Measurements from ENCODE around the gene ZNF77. TPM values are rescaled to one million over a fixed set of nuclear protein-coding genes. Genes with fewer than 3 reads are reported as not detected.

The ZNF77 gene
- total RNA-seq, 1 experiment from 2014 or later, result 5.9 TPM

DNA sequence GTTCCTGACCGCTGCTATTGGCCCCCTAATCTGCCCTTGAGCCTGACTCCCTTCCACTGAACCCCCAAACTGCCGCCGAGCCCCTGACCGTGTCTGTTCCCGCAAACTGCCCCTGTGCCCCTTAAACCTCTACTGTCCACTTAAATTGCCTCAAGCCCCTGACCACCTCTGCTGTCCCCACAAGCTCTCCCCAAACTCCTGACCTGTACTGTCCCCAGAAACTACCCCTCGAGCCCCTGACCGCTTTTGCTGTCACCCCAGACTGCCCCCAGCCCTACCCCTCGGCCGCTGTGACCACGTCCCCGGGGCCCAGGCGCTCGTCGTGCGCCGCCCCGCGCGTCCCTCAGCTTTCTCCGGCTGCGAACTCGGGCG, 382 bp downstream of the ZNF77 start:
- RAD21 ChIA-PET (ENCODE audit: low non-redundant PET in 1 of 2, low total read pairs in 2 of 2, uncharacterized antibody in 2 of 2, unreplicated experiment in 2 of 2), result no interaction called here
- intact Hi-C loops (cut with micrococcal nuclease), result loop anchor here (5.0 kb wide), 1 partner anchor 42 kb away; the partner anchor contains the start of gene ZNF57
- H3K27ac ChIP-seq (ENCODE audit: low read depth, low read length), result peak overlapping the region; percentile 59; the same call in 1 of the 2 replicates

DNA sequence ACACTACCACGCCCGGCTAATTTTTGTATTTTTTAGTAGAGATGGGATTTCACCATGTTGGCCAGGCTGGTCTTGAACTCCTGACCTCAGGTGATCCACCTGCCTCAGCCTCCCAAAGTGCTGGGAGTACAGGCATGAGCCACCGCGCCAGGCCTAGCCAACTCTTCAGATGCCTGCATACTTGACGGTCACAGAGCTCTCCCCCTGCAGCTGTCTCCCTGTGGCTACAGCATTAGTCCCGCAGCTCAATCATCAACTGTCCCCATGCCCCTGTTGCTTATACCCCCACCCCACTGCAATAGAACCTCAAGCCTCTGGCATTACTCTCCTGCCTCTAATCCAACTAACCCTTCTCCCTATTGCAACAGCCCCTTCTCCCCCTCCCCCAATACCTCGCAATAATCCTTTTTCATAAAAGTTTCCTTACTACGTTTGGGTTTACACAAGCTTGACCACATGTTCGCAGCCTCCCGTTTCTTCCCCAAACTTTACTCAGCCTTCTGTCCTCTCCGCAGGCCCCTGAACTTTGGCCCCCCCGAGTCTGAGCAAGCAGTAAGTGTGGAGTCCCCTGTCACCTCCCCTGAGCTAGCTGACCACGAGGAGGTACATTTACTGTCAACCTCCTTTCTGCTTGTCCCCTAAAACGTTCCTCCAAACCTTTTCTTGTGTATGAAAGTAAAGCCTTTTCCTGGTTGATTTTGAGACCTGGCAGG, 1.7 kb downstream of the ZNF77 start:
- ChIA-PET CTCF (interaction anchor here (0.7 to 1.3 kb wide), 2 partner anchors 34 to 295 kb away, joined by 3 to 4 read pairs; partner anchors contain the start of gene TLE6), RAD21 (ENCODE audit: low non-redundant PET in 1 of 2, low total read pairs in 2 of 2, uncharacterized antibody in 2 of 2, unreplicated experiment in 2 of 2) (no interaction called here), POLR2A (interaction anchor here (0.8 kb wide), 1 partner anchor 42 kb away, joined by 3 read pairs; the partner anchor contains the start of gene ZNF57)
- Histone ChIP-seq H3K9me3 (ENCODE audit: control insufficient read depth in 1 of 2, insufficient read depth in 1 of 2, low read depth in 1 of 2, low read length in 2 of 2) (peaks cover 0 to 7% of the 10 kb centered on the region in 2 experiments; a peak in 1 of 4 replicates), H3K79me2 (ENCODE audit: insufficient read depth, low read length) (peaks cover 32% of the 10 kb centered on the region; the same call in 1 of the 2 replicates), H3K36me3 (ENCODE audit: control insufficient read depth in 1 of 2, insufficient read depth in 2 of 2, low read length in 2 of 2) (peaks cover 2 to 12% of the 10 kb centered on the region in 2 experiments; a peak in 3 of 4 replicates), H3K27ac (ENCODE audit: low read depth, low read length) (no peak overlapping the region), H3K4me3 (replicated peaks in 1 of 2; ENCODE audit: low read depth in 1 of 2, low read length in 2 of 2) (no peak overlapping the region; a peak in 1 of 4 replicates), H3K4me2 (ENCODE audit: low read length) (peak overlapping the region; percentile 95; the same call in 1 of the 2 replicates), H3K4me1 (ENCODE audit: control insufficient read depth in 1 of 2, insufficient read depth in 2 of 2, low read length in 2 of 2) (peaks cover 2 to 17% of the 10 kb centered on the region in 2 experiments; a peak in 2 of 4 replicates), H3K27me3 (ENCODE audit: insufficient read depth, low read length) (no peaks in the 10 kb centered on the region), H3K9ac (ENCODE audit: low read length) (no peak overlapping the region), H4K20me1 (ENCODE audit: insufficient read depth) (no peaks in the 10 kb centered on the region), H3K9me2 (ENCODE audit: insufficient read depth) (no peaks in the 10 kb centered on the region), H2AFZ (ENCODE audit: low read depth, low read length, poor library complexity, severe bottlenecking) (no peak overlapping the region)
- no peak for ATAC-seq
- TF ChIP-seq TCF7L2 (IDR thresholded peaks at IDR 0.05; ENCODE audit: borderline replicate concordance, extremely low read depth, insufficient read depth, insufficient read length) (no peak), SP1 (IDR thresholded peaks at IDR 0.05; ENCODE audit: low read depth) (no peak), CEBPB (IDR thresholded peaks at IDR 0.05; ENCODE audit: low read depth) (no peak), FOSL1 (IDR thresholded peaks at IDR 0.05; ENCODE audit: low read depth) (no peak)
- TF ChIP-seq, protein P1, sequence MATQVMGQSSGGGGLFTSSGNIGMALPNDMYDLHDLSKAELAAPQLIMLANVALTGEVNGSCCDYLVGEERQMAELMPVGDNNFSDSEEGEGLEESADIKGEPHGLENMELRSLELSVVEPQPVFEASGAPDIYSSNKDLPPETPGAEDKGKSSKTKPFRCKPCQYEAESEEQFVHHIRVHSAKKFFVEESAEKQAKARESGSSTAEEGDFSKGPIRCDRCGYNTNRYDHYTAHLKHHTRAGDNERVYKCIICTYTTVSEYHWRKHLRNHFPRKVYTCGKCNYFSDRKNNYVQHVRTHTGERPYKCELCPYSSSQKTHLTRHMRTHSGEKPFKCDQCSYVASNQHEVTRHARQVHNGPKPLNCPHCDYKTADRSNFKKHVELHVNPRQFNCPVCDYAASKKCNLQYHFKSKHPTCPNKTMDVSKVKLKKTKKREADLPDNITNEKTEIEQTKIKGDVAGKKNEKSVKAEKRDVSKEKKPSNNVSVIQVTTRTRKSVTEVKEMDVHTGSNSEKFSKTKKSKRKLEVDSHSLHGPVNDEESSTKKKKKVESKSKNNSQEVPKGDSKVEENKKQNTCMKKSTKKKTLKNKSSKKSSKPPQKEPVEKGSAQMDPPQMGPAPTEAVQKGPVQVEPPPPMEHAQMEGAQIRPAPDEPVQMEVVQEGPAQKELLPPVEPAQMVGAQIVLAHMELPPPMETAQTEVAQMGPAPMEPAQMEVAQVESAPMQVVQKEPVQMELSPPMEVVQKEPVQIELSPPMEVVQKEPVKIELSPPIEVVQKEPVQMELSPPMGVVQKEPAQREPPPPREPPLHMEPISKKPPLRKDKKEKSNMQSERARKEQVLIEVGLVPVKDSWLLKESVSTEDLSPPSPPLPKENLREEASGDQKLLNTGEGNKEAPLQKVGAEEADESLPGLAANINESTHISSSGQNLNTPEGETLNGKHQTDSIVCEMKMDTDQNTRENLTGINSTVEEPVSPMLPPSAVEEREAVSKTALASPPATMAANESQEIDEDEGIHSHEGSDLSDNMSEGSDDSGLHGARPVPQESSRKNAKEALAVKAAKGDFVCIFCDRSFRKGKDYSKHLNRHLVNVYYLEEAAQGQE (IDR thresholded peaks at IDR 0.05; ENCODE audit: low read depth), result no peak
- TF ChIP-seq, protein P2, sequence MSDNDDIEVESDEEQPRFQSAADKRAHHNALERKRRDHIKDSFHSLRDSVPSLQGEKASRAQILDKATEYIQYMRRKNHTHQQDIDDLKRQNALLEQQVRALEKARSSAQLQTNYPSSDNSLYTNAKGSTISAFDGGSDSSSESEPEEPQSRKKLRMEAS (IDR thresholded peaks at IDR 0.05), result no peak
- no TSS peak for BruUV-seq (replicated peaks)
- intact Hi-C loops (cut with micrococcal nuclease), result loop anchor here (5.0 kb wide), 1 partner anchor 41 kb away; the partner anchor contains the start of gene ZNF57
- DNase-seq (ENCODE audit: low read depth, low spot score), result no peak

More for the DNA sequence above, 382 bp downstream of the ZNF77 start:
- Histone ChIP-seq H2AFZ (ENCODE audit: low read depth, low read length, poor library complexity, severe bottlenecking) (no peak overlapping the region), H3K9me2 (ENCODE audit: insufficient read depth) (no peaks in the 10 kb centered on the region), H3K79me2 (ENCODE audit: insufficient read depth, low read length) (peaks cover 35% of the 10 kb centered on the region), H4K20me1 (ENCODE audit: insufficient read depth) (no peaks in the 10 kb centered on the region), H3K36me3 (ENCODE audit: control insufficient read depth in 1 of 2, insufficient read depth in 2 of 2, low read length in 2 of 2) (peaks cover 0 to 4% of the 10 kb centered on the region in 2 experiments; a peak in 3 of 4 replicates), H3K4me1 (ENCODE audit: control insufficient read depth in 1 of 2, insufficient read depth in 2 of 2, low read length in 2 of 2) (peaks cover 6 to 23% of the 10 kb centered on the region in 2 experiments; a peak in 3 of 4 replicates), H3K9me3 (ENCODE audit: control insufficient read depth in 1 of 2, insufficient read depth in 1 of 2, low read depth in 1 of 2, low read length in 2 of 2) (peaks cover 0 to 2% of the 10 kb centered on the region in 2 experiments; a peak in 1 of 4 replicates), H3K9ac (ENCODE audit: low read length) (peak overlapping the region; percentile 86), H3K4me3 (replicated peaks in 1 of 2; ENCODE audit: low read depth in 1 of 2, low read length in 2 of 2) (peak overlapping the region; percentile 85 to 95), H3K4me2 (ENCODE audit: low read length) (peak overlapping the region; percentile 95), H3K27me3 (ENCODE audit: insufficient read depth, low read length) (no peaks in the 10 kb centered on the region)
- ATAC-seq (peak; percentile 18; the same call in 1 of the 2 replicates), DNase-seq (ENCODE audit: low read depth, low spot score) (no peak)
- ChIA-PET POLR2A (no interaction called here), CTCF (interaction anchor here (0.8 kb wide), 1 partner anchor 57 kb away, joined by 3 read pairs; no protein-coding TSS in a partner anchor)
- no TSS peak for BruUV-seq (replicated peaks)
- TF ChIP-seq ZNF274 (IDR thresholded peaks at IDR 0.05; ENCODE audit: low read depth, low read length), result no peak
- no peak for TF ChIP-seq JUND (IDR thresholded peaks at IDR 0.05)
- peak; percentile 35; the same call in 1 of the 2 replicates for TF ChIP-seq ZFX (IDR thresholded peaks at IDR 0.05)
- no peak for TF ChIP-seq SIN3A (IDR thresholded peaks at IDR 0.05; ENCODE audit: low read depth)

All from HCT116 (cell line).